B cell (primary cell): Measurements from ENCODE around the gene TEX35.

ENCODE experiments used
- CTCF ChIP-seq: fragments of 200-600 bp; IDR thresholded peaks from one replicate; pipeline ENCODE4 v1.8.0; 2022; ENCODE audit warnings: antibody characterized with exemption, mild to moderate bottlenecking
- EZH2 ChIP-seq: IDR thresholded peaks from 2 replicates; pipeline ENCODE4 v1.6.1; 2012; ENCODE audit warnings: borderline replicate concordance, low read depth, mild to moderate bottlenecking, moderate library complexity, low read length; ENCODE audit not compliant: insufficient read depth, poor library complexity, severe bottlenecking

DNA sequence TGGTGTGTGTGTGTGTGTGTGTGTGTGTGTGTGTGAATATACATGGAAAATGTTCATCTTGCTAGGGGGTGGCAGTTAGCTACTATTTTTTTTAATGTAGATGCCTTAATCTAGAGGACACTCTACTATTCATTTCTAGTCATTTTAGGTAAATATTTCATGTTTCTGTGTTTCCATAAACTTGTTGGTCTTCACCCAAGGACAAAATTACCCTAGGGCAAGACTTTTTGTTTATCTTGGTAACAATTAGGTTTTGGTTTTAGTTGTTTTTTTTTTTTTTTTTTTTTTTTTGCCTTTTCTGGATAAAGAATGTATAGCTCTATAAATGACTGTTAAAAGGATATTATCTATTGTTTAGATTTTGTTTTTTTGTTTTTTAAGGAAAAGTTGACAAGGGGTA lies 48.3 kb upstream of the TEX35 start:
- no peak for TF ChIP-seq EZH2
- TF ChIP-seq CTCF = no peak
